NCI-H2029 (cell line): ENCODE data around the gene SCGB1D2.
"Not testable (repeated sequence)": the region's sequence is repeated elsewhere in the genome, so short reads cannot be mapped to it uniquely, and the experiment has no call there.

Experiments used
- DNase-seq: peaks from one replicate; lab custom pipeline; 2025; lab: John Stamatoyannopoulos, UW

Gene SCGB1D2, protein sequence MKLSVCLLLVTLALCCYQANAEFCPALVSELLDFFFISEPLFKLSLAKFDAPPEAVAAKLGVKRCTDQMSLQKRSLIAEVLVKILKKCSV

DNA sequence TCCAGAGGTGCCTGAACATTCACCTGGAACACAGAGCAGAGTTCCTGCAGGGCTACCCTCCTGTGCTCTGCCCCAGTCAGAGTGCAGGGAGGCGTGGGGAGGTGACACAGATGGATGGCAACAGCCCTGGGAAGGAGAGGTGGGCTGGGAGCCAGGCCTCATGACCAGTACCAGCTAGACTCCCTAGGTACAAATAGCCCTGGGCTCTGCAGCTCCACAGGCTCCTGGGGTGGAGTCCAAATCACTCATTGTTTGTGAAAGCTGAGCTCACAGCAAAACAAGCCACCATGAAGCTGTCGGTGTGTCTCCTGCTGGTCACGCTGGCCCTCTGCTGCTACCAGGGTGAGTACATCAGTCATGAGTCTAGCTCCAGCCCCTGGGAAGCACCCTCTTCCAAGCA, at the start of gene SCGB1D2:
SCGB1D2 (plus strand) TSS at position 219 of the 400 bp plus-strand sequence; CDS start at position 288, 69 bp downstream.
- peak; percentile 85 for DNase-seq

DNA sequence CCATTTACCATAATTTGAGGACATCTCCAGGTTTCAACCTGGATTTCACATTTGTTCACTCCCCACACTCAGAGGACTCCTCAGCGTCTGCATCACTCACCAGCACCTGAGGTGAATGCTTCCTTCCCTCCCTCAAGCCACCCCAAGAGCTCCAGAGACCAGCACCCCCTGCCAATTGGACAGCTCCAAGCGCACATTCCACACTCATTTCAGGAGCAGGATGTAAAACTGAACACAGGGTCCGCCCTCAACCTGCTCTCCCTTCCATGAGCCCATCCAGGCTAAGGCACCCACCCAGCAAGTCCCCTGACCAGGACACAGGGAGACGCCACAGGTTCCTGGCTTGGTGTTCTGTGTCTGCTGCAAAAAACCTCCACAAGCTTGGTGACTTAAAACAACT, 48.1 kb upstream of the SCGB1D2 start:
- DNase-seq: no peak

DNA sequence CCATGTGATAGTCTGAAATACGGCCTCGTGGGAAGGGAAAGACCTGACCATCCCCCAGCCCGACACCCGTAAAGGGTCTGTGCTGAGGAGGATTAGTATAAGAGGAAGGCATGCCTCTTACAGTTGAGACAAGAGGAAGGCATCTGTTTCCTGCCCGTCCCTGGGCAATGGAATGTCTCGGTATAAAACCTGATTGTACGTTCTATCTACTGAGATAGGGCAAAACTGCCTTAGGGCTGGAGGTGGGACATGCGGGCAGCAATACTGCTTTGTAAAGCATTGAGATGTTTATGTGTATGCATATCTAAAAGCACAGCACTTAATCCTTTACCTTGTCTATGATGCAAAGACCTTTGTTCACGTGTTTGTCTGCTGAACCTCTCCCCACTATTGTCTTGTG, 47.0 kb upstream of the SCGB1D2 start:
- DNase-seq: not testable (repeated sequence)

DNA sequence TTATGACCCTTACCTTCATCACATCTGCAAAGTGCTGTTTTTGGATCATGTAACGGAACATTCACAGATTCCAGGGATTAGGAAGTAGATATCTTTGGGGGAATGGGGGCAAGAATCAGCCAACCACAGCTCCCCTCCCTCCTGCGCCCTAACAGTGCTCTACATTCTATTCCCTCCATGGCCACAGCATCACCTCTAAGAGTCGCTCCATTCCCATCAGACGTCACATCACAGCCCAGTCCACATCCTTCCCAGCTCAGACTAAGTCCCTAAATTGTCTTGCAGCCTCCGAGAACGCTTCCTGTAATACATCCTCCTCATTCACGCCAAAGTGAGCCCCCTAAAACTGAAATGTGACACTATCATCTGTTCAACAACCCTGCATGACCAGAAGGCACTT, 46.1 kb upstream of the SCGB1D2 start:
- DNase-seq: no peak

DNA sequence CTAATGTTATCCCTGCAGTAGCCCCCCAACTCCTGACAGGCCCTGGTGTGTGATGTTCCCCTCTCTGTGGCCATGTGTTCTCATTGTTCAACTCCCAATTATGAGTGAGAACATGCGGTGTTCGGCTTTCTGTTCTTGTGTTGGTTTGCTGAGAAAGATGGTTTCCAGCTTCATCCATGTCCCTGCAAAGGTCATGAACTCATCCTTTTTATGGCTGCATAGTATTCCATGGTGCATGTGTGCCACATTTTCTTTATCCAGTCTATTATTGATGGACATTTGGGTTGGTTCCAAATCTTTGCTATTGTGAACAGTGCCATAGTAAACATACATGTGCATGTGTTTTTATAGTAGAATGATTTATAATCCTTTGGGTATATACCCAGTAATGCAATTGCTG, 44.6 kb upstream of the SCGB1D2 start:
- DNase-seq: not testable (repeated sequence)

DNA sequence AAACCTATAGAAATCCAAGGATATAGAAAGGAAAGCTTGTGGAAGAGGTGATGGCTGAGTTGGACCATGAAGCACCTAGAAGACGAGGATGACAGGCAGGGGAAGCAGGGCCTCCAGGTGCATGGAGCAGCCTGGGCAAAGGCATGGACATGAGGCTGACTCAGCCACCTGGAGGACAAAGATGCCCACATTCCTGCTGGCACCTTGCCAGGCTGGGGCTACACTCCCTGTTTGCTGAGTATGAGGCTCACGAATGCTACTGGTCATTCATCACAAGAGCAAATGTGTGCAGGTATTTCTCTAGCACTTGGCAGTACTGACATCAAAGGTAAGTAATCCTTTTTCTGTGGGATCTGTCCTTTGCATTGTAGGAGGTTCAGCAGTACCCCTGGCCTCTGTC, 40.7 kb upstream of the SCGB1D2 start:
- peak; percentile 16 for DNase-seq

DNA sequence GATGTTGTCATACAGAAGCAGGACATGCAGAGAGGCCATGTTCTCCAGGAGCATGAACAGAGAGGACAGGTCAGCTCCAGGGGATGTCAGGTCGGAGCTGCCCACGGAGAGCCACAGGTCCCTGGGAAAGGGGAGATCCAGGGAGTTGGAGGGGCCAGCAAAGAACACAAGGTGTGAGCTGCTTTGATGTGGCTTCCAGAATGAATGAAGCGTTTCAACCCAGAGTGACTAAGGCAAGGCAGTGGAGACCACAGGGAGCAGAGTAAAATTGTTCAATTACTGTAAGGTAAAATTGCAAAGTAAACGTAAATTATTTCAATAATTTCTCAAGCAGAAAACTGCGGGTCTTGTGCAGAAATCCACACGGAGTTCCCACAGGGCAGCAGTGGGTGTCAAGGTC, 39.1 kb upstream of the SCGB1D2 start:
- no peak for DNase-seq

DNA sequence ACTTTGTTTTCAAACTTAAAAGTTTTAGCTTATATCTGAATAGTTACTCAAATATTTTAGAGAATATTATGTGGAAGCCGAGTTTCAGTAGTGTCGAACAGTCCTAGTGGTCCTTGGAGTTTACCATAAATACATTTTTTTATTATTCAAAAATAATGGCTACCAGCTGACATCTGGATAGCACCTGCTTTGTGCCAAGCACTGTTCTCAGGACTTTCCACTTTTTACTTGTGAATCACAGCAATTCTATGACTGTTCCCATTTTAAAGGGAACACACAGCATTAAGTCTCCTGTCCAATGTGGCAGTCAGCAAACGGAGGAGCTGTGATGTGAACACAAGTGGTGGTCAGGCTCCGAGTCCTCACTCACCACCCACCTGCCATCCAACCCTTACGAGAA, 37.6 kb upstream of the SCGB1D2 start:
- no peak for DNase-seq

DNA sequence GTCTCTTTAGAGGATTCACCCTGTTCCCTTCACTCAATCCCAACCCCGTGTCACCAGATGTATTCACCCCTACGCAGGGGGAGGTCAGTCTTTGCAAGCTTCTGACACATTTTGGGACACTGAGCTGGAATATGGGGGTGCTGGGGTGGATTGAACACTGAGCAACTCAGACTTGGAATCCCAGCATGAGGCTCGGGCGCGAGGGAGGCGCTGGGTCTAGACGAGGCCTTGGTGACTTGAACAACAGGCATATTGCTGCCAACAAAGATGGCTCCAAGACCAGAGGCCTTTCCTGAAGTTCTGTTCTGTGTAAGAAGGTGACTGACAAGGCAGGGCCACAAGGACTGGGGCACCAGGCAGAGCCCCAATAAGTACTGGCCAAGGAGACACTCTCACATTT, 36.6 kb upstream of the SCGB1D2 start:
- DNase-seq: no peak

DNA sequence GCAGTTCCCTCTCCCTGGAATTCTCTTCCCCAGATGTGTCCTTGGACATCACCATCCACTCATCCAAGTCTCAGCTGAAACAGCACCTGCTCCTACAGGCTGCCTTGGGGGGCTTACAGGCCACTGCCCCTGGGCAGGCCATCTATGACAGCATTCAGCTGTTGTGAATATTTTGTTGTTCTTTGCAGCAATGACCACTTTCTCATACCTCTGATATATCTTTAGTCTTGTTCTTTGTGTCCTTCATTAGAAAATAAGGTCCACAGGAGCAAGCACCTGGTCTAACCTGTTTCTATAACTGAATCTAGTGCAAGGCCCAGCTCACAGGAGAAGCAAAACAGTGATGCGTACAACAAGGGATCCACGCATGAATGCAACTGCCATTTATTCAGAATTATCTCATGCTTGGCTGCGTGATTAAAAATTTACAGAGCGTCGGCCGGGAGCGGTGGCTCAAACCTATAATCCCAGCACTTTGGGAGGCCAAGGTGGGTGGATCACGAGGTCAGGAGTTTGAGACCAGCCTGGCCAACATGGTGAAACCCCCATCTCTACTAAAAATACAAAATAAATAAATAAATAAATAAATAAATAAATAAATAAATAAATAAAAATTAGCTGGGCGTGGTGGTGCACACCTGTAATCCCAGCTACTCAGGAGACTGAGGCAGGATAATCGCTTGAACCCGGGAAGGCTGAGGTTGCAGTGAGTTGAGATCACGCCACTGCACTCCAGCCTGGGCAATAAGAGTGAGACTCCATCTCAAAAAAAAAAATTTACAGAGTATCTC, 35.6 kb upstream of the SCGB1D2 start:
- not testable (repeated sequence) for DNase-seq

DNA sequence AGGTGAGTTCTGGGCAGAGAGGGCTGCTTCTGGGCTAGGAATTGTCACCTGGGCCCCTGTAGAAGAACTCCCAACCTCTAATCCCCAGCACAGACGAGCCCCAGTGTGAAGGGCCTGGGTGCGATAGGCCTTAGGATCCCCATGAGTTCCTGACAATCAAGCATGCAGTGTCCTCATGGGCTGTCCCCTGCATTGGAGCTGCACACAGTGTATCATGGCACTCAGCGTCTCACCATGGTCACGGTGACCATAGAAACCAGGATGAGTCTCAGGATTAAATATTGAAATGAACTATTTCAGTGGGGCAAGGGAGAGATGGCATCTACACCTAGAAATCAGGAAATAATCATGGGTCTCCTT, 33.3 kb upstream of the SCGB1D2 start:
- DNase-seq: peak; percentile 36

DNA sequence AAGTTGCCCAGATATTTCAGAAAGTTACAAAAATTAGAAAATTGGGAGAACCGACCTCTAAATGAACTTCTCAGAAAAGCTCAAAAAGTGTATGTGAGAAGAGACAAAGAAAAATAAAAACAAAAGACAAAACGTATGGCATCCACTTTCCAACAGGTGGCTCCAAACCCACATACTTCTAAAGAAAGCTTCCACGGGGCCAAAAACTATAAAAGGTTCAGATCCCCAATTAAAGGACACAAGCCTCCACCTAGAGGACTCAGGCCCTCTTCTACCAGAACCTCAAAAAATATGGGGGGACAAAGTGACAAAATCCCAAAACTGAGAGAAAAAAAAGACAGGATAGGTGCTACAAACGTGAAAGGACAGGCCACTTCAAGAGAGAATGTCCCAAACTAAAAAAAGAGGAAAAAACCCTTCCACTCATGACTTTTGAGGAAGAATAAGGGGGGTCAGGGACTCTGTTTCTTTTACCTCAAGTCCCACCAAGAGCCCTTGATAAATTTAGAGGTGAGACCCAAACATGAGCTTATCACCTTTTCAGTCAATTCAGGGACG, 24.8 kb upstream of the SCGB1D2 start:
- no peak for DNase-seq

DNA sequence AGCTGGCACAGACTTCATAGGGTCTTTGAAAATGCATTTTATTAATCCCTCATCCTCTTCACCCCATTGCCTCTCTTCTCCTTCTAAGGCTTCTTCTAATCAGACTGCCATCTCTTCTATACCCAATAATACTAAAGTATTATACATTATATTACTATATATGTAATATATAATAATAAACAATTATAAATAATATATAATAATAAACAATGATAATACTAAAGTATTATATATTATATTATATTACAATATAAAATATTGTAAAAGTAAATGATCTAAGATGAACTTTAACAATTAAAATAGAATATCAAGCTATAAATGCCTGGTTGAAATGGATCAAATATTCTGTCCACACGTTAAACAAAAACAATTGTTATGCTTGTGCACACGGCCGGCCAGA, 20.5 kb upstream of the SCGB1D2 start:
- DNase-seq: no peak

DNA sequence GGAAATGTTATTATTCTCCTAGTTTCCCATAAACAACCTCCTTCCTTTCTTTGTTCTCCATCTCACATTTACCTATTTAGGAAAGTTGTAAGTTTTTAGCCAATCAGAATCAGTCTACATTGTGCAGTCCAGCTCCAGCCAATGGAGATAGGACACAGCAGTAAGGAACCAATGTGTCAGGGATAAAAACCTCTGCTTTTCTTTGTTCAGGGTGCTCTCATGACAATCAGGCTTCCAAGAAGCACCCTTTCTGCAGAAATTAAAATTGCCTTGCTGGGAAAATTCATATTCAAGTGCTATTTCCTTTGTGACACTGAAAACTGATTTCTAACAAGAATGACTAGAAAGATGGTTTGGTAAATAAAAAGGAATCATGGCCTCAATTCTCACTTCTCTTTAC, 18.9 kb upstream of the SCGB1D2 start:
- DNase-seq: no peak

DNA sequence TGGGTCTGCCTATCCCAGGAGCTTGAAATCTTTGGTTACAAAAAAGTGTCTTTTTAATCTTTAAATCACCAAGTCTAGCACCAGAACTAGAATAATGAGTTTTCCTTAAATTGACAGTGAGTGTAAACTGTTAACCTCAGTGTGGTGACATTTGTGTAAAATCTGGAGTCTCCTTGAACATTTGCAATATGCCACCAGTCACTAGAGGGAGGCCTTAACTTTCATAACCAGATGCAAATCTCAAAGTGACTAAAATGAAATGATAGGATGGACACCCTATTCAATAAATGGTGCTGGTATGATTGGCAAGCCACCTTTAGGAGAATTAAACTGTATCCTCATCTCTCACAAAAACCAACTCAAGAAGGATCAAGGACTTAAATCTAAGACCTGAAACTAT, 8.3 kb upstream of the SCGB1D2 start:
- DNase-seq: no peak

DNA sequence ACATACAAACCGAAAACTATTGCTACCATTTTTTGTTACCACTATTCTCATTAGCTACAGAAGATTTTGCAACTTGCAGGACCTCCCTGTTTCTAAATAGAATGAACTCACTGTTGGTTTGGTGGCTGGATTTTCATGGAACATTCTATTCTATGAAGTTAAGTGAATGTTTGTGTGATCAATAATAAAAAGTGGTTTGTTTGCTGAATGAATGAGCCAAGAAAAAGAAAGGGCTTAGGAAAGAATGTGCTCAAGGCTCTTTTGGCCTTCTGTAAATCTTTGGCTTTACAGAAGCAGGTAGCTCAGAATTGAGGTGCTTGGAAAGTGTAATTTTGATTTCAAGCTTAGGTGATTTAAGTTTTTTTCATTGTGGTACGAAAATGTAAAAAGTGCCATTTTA, 5.9 kb upstream of the SCGB1D2 start:
- no peak for DNase-seq

DNA sequence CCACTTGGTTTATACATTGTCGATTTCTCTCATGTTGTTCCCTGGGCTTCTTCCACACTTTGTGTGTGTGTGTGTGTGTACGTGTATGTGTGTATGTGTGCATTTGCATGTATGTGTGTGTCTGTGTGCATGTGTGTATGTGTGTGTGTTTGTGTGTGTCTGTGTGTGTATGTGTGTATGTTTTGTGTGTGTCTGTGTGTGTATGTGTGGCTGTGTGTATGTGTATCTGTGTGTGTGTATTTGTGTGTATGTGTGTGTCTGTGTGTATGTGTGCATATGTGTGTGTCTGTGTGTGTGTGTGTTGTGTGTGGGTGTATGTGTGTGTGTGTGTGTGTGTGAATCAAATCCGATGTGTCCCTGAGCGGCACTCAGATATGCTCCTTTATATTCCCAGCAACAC, 4.5 kb upstream of the SCGB1D2 start:
- DNase-seq: no peak

DNA sequence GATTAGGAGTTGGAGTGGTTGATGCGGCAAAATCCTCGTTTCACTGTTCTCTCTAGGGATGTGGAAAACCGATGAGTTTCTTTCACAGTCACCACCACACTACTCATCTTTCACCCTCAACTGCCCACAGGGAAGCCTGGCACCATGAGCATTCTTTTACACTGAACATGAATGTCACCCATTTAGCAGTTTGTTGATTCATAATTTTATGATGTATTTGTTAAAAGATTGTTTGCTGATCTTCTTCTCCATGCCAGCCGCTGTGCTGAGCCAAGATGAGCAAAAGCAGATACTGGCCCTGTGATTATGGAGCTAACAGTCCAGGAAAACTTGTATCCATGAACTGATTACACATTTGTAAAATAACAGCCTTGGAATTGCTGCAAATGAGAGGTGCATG, 3.9 kb upstream of the SCGB1D2 start:
- no peak for DNase-seq

DNA sequence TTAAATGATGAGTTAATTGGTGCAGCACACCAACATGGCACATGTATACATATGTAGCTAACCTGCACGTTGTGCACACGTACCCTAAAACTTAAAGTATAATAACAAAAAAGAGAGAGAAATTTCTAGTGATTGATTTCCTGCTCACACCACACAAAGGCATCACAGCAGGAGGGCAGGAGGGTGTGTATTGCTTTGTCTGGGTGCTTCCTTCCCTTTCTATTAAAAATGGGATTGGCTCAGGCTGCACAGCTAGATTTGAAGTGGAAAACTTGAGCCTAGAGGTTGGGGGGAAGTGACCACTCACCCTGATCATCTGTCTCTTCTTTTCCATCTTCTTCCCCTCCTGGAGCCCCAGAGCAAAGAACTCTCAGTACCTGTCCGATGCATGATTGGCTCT, 944 bp upstream of the SCGB1D2 start:
- DNase-seq: no peak

DNA sequence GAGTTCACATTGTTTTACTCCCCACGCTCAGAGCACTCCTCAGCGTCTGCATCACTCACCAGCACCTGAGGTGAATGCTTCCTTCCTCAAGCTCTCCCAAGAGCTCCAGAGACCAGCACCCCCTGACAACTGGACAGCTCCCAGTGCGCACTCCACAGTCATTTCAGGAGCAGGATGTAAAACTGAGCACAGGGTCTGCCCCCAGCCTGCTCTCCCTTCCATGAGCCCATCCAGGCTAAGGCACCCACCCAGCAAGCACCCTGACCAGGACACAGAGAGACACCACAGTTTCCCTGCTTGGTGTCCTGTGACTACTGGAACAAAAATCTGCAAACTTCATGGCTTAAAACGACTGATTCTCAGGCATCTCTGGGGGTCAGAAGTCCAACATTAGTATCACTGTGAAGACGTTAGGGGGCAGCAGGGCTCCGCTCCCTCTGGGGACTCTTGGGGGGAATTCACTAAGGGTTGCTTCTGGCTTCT, 3.3 kb downstream of the SCGB1D2 start:
- DNase-seq: no peak

DNA sequence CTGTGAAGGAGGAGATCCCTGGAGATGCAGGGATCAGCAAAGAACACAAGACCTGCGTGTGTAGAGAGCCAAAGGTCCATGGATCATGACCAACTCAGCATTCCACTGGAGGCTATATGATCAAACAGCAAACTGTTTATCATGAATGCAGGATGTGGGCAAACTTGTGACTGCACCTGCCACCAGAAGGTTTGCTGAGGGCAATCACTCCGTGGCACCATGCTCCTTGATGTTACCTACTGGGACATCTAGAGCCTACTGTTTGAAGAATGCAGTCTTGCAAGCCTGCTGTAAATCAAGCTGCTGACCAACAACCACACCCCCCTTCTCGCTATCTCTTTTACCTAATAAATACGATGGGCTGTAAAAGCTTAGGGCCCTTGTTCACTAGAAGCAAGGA, 9.7 kb downstream of the SCGB1D2 start:
- DNase-seq: no peak

DNA sequence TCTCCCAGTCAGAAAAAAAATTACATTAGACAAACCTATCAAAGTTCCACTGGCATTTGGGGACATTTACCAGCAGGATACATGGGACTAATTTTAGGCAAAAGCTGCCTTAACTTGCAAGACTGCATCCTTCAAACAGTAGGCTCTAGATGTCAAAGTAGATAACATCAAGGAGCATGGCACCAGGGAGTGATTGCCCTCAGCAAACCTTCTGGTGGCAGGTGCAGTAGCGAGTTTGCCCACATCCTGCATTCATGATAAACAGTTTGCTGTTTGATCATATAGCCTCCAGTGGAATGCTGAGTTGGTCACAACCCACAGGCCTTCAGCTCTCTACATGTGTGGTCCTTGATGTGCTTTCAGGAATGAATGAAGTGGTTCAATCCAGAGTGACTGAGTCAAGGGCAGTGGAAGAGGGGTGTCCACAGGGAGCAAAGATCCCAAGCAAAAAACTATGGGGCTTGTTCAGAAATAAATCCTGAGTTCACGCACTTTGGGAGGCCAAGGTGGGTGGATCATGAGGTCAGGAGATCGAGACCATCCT, 12.0 kb downstream of the SCGB1D2 start:
- no peak for DNase-seq

DNA sequence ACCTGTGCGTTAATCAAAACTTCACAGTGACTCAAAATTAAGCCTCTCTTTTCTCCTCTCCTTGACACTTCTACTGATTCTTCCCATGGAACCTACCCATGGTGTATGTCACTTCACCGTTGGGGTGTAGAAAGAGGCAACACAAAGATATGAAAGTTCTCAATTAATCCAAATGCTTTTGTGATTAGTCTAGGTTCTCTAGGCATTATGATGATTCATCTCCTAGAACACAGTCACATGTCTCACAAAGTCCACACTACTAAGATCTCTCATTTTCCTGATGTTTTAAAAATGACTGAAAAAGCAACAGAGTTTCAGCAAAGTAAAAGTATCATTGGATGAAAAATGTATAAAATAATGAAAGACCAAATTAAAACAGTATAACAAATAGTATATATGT, 14.2 kb downstream of the SCGB1D2 start:
- no peak for DNase-seq
